Stimulated activated CD8-positive, alpha-beta memory T cell treated with anti-CD3 and anti-CD28 coated beads, Interleukin-15, amount 100 ng/mL, for 24 hours (primary cell): ENCODE data around the gene HSPG2.

Source experiments
- DNase-seq: peaks from one replicate; pipeline ENCODE4 v3.0.0-alpha.2; 2020; ENCODE audit warnings: low read depth

The HSPG2 gene

GRCh38 chr1:21898326-21899200 lies 38.5 kb downstream of the HSPG2 start:
- DNase-seq = no peak

GRCh38 chr1:21897844-21898243 lies 39.3 kb downstream of the HSPG2 start:
- DNase-seq = no peak

- no peak for DNase-seq
These were observed 40.2 kb downstream of the HSPG2 start for GRCh38 chr1:21896652-21897532.

- no peak for DNase-seq
These were observed 41.1 kb downstream of the HSPG2 start for GRCh38 chr1:21896026-21896425.

- DNase-seq = no peak
These were observed 42.9 kb downstream of the HSPG2 start for GRCh38 chr1:21894034-21894881.

GRCh38 chr1:21893046-21893805 lies 43.9 kb downstream of the HSPG2 start:
- DNase-seq = no peak

- no peak for DNase-seq
These were observed 45.3 kb downstream of the HSPG2 start for GRCh38 chr1:21891621-21892479.

- DNase-seq = no peak
These were observed 46.0 kb downstream of the HSPG2 start for GRCh38 chr1:21891081-21891480.

GRCh38 chr1:21888500-21888899 lies 48.6 kb downstream of the HSPG2 start:
- no peak for DNase-seq

GRCh38 chr1:21887796-21888195 lies 49.3 kb downstream of the HSPG2 start:
- no peak for DNase-seq

GRCh38 chr1:21887216-21887736 lies 49.8 kb downstream of the HSPG2 start:
- DNase-seq = no peak

GRCh38 chr1:21886486-21887215 lies 50.5 kb downstream of the HSPG2 start:
- no peak for DNase-seq

GRCh38 chr1:21885236-21886037 lies 51.7 kb downstream of the HSPG2 start:
- DNase-seq = no peak

- DNase-seq = no peak
These were observed 52.5 kb downstream of the HSPG2 start for GRCh38 chr1:21884456-21885235.

- no peak for DNase-seq
These were observed 54.2 kb downstream of the HSPG2 start for GRCh38 chr1:21882721-21883415.

GRCh38 chr1:21881250-21881649 lies 55.9 kb downstream of the HSPG2 start:
- no peak for DNase-seq

- no peak for DNase-seq
These were observed 56.5 kb downstream of the HSPG2 start for GRCh38 chr1:21880619-21880970.
